Left ventricle myocardium superior (tissue), 1 donor: ENCODE results near the gene COL12A1. TPM values are rescaled to one million over a fixed set of nuclear protein-coding genes. Genes with fewer than 3 reads are reported as not detected.
A peak's percentile ranks its signal among the peaks of the same experiment; 100 is the strongest.
"Not testable (repeated sequence)": the region's sequence is repeated elsewhere in the genome, so short reads cannot be mapped to it uniquely, and the experiment has no call there.

Experiments
- ATAC-seq: fragments of 200-7000 bp; cut with Tn5 transposase; one replicate; pipeline ENCODE4 v1.9.1; 2020; ENCODE audit warnings: mild to moderate bottlenecking, moderate library complexity
- DNase-seq: peaks from one replicate; pipeline ENCODE4 v3.0.0-alpha.2; 2020
- intact Hi-C: fragments of 100-400 bp; cut with micrococcal nuclease; formaldehyde crosslinking; loops from one replicate; pipeline ENCODE4 v1.11.0; 2022
- total RNA-seq: library from RNA; stranded (reverse); fragmentation: NEBNext Ultra II Directional; extraction: Animal tissue kit (Norgen Biotek cat#: 25700); gene quantifications from one replicate; pipeline ENCODE4 v1.2.1, GENCODE V29; 2021
- donor health status: DM: no; HTN: yes; CAD: no; lungs with severe emphysema.

The COL12A1 gene
- total RNA-seq, 1 donor from 2014 or later: 9.5 TPM

GRCh38 chr6:75188221-75188925 is 17.5 kb downstream of the COL12A1 start:
- no peak for ATAC-seq
- intact Hi-C loops: no loop called here
- no peak for DNase-seq

GRCh38 chr6:75186581-75186980 is 19.3 kb downstream of the COL12A1 start:
- intact Hi-C loops, ATAC-seq, DNase-seq: not testable (repeated sequence)

GRCh38 chr6:75183099-75183541 is 22.7 kb downstream of the COL12A1 start:
- intact Hi-C loops: no loop called here
- DNase-seq (no peak), ATAC-seq (peak; percentile 84)

GRCh38 chr6:75180864-75181263 is 25.0 kb downstream of the COL12A1 start:
- intact Hi-C loops: no loop called here
- DNase-seq (peak; percentile 21), ATAC-seq (peak; percentile 37)

- DNase-seq (no peak), ATAC-seq (no peak)
- intact Hi-C loops: no loop called here
Observed at GRCh38 chr6:75178757-75179156, 27.1 kb downstream of the COL12A1 start.

GRCh38 chr6:75176076-75176582 is 29.7 kb downstream of the COL12A1 start:
- DNase-seq (no peak), ATAC-seq (no peak)
- intact Hi-C loops: no loop called here

- no peak for ATAC-seq
- intact Hi-C loops: no loop called here
- no peak for DNase-seq
Observed at GRCh38 chr6:75171986-75172385, 33.9 kb downstream of the COL12A1 start.

GRCh38 chr6:75171567-75171966 is 34.3 kb downstream of the COL12A1 start:
- DNase-seq (no peak), ATAC-seq (no peak)
- intact Hi-C loops: no loop called here

GRCh38 chr6:75170691-75171560 is 34.9 kb downstream of the COL12A1 start:
- intact Hi-C loops: no loop called here

GRCh38 chr6:75169689-75170586 is 35.9 kb downstream of the COL12A1 start:
- ATAC-seq (no peak), DNase-seq (no peak)
- intact Hi-C loops: no loop called here

More at GRCh38 chr6:75170691-75171560, 34.9 kb downstream of the COL12A1 start:
- DNase-seq (no peak), ATAC-seq (no peak)

- DNase-seq (no peak), ATAC-seq (no peak)
- intact Hi-C loops: no loop called here
Observed at GRCh38 chr6:75167851-75168250, 38.0 kb downstream of the COL12A1 start.

- ATAC-seq: no peak
- no peak for DNase-seq
- intact Hi-C loops: no loop called here
Observed at GRCh38 chr6:75167325-75167724, 38.5 kb downstream of the COL12A1 start.

- intact Hi-C loops: no loop called here
- ATAC-seq (no peak), DNase-seq (no peak)
Observed at GRCh38 chr6:75166773-75167172, 39.1 kb downstream of the COL12A1 start.

GRCh38 chr6:75166236-75166635 is 39.6 kb downstream of the COL12A1 start:
- ATAC-seq: no peak
- intact Hi-C loops: no loop called here
- no peak for DNase-seq

- intact Hi-C loops: no loop called here
- ATAC-seq (no peak), DNase-seq (no peak)
Observed at GRCh38 chr6:75158176-75158575, 47.7 kb downstream of the COL12A1 start.

GRCh38 chr6:75157336-75157735 is 48.5 kb downstream of the COL12A1 start:
- no peak for DNase-seq
- ATAC-seq: no peak
- intact Hi-C loops: no loop called here

GRCh38 chr6:75156186-75156878 is 49.5 kb downstream of the COL12A1 start:
- ATAC-seq: no peak
- intact Hi-C loops: no loop called here
- no peak for DNase-seq

- intact Hi-C loops: no loop called here
- no peak for DNase-seq
- no peak for ATAC-seq
Observed at GRCh38 chr6:75155631-75156030, 50.2 kb downstream of the COL12A1 start.

GRCh38 chr6:75154973-75155372 is 50.9 kb downstream of the COL12A1 start:
- intact Hi-C loops: no loop called here
- ATAC-seq (no peak), DNase-seq (no peak)
